NCI-H146 treated with DMSO at 0.1 percent for 48 hours (cell line): ENCODE results near the gene CCM2.
"Not testable (repeated sequence)": the region's sequence is repeated elsewhere in the genome, so short reads cannot be mapped to it uniquely, and the experiment has no call there.

Source experiments
- DNase-seq: peaks from one replicate; lab custom pipeline; 2025; ENCODE audit not compliant: unreplicated experiment; lab: John Stamatoyannopoulos, UW

CCM2 gene

GRCh38 chr7:45032421-45032820 lies 32.4 kb downstream of the CCM2 start:
- DNase-seq = no peak

DNA sequence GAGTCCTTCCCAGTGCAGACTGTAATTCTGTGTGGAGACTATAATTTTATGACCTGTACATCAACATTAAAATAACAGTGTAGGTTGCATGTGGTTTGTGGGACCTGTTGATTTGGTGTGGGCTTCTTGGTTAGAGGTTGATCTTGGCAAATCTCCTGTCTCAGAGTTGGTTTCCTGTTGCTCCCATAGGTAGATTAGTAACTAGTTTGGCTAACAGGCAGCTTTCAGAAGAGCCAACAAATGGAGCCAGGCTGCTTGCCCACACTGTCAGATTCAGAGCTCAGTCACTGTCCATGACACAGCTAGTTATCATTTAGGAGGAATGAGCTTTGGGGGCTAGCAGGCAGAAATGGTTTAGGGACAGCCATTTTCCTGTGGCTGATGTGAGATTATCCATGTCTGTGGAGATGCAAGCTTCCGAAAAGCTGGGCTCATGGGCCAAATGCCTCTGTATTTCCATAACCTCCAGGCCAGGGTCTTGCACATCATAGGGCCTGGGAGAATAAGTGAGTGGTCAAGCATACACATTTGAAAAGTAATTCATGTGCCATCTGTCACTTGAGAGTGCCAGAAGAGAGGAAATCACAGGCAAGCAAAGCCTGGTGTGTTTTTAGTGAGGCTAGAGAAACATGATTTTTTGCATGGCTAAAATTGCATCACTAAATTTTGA lies 33.4 kb downstream of the CCM2 start:
- DNase-seq = no peak

- DNase-seq = no peak
Measured at GRCh38 chr7:45033931-45034290, 33.9 kb downstream of the CCM2 start.

DNA sequence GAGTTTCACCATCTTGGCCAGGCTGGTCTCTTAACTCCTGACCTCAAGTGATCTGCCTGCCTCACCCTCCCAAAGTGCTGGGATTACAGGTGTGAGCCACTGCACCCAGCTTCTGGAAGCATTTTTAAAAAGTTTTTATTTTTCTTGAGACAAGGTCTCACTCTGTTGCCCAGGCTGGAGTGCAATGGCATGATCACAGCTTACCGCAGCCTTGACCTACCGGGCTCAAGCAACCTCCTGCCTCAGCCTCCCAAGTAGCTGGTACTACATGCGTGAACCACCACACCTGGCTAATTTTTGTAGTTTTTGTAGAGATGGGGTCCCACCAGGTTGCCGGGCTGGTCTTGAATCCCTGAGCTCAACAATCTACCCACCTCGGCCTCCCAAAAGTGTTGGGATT lies 34.7 kb downstream of the CCM2 start:
- not testable (repeated sequence) for DNase-seq

- no peak for DNase-seq
Measured at GRCh38 chr7:45035371-45035770, 35.4 kb downstream of the CCM2 start.

DNA sequence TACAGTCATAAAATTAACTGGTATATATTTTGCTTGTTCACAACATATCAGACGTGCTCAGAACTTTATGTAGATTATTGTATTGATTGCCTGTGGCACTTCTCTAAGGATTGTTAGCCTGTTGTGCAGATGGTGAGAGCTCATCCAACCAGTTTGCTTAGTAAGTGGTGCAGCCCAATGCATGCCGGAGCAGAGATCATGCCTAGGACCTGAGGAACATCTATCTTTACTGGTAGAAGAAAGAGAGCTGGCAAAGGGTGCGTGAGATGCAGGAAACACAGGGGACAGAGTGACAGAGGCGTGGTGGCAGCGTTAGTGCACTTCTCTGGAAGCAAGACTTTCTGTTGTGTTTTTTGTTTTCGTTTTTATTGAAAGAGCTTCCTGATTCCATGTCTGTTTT lies 35.9 kb downstream of the CCM2 start:
- DNase-seq = no peak

DNA sequence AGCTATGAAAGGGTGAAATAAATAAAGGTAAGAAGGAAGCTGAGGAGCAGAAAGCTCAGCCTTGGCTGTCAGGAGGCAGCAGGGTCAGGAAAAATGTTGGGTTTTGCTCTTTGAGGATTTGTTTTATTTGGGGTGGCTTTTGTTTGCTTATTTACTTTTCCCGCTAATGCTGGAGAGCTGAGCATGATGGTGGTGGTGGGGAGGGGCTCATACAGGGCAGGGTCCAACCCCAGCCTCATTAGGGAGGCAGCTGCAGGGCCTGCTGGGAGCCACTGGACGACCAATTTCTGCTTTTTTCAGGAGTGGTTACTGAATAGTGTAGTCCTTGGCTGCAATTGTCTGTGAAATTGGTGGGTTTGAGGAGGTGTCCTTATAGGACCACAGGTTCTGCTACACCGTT lies 36.3 kb downstream of the CCM2 start:
- DNase-seq = peak; percentile 13

GRCh38 chr7:45036796-45037195 lies 36.8 kb downstream of the CCM2 start:
- DNase-seq = no peak

DNA sequence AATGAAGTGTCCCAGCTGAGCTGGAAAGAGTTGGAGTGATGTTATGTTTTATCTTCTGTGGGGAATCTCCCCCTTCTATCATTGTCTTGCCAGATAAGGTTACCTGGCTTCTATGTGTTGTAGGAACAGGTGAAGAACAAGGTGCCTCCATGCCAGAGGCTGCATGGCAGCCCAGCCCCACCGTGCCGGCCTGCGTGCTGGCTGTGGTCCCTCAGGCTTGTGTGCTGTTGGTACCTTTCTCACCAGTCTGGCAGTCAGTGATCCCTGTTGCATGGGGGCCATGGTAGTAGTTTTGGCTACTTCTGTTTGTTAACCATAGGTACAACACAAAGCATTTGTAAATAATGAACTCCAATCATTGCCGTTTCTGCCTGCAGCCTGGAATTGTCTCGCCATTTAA lies 37.9 kb downstream of the CCM2 start:
- no peak for DNase-seq

DNA sequence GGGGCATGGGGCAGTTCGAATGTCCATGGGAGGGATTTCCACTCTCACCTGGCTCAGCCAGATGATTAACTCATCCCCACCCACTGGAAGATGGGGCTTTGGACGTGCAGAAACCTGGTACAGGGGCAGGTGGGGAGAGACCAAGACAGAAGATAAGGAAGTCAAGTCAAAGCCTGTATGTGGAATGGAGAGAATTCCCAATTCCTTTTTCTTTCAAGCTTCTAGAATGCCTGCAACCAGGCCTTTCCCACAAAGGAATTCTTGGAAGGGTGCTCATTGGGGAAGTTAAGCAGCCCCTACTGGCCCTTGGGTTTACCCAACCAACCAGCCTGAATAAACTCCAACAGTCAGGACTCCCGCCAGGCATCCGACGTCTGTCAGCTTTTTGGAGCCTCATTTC lies 39.1 kb downstream of the CCM2 start:
- no peak for DNase-seq

DNA sequence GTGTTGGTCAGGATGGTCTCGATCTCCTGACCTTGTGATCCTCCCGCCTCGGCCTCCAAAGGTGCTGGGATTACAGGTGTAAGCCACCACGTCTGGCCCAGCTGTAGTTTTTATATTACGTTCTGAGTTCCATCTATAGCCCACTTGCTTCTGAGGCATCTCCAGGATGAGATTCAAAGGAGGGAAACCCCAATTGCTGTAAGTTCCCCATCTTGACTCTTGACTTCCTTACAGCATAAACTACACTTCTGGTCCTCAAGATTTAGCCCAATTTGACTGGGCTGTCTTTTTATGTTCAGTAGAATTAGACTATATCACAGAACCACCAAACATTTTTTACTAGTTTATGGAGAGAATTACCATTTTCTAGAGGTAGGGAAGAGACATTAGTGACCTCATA lies 44.3 kb downstream of the CCM2 start:
- DNase-seq = no peak

DNA sequence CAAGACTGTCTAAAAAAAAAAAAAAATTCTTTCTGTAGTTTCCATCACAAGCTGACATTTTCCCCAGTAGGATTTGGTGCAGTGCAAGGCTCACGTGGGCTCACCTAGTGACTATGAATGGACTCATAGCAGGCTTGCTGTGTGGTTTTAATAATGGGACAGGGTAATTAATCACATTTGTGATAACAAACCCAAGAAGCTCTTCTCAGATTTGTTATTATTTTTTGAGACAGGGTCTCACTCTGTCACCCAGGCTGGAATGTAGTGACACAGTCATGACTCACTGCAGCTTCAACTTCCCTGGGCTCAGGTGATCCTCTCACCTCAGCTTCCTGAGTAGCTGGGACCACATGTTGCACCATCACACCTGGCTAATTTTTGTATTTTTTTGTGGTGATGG lies 48.7 kb downstream of the CCM2 start:
- no peak for DNase-seq

DNA sequence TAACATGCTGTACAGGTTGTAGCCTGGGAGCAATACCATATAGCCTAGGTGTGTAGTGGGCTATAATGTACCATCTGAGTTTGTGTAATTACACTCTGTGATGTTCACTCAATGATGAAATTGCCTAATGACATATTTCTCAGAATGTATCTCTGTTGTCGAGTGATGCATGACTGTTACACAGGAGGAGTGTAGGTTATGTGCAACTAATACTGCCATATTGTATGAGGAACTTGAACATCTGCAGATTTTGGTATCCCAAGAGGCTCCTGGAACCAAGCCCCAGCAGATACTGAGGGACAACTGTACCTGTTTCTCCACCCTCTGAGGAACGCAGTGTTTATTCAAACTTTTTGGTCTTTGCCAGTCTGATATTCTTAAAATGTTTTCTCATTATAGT lies 50.2 kb downstream of the CCM2 start:
- no peak for DNase-seq

DNA sequence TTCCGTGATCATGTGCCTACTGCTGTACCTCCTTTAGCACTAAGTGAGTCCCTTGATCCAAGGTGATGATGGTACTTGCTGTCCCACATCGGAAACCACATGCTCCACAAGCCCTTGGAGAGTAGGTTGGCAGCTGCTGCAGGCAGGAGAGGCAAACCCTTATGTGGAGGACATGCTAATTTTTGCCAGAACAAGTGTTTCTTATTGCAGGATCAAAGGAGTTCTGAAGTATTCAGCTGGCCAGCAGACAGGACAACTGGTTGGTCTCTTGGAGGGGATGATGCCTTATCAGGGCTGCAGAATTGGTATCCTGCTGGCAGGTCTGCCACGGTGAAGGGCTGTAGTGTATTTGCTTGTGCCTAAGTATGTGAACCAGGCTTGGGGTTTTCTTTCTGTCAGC lies 52.0 kb downstream of the CCM2 start:
- no peak for DNase-seq

- DNase-seq = no peak
Measured at GRCh38 chr7:45053401-45053800, 53.4 kb downstream of the CCM2 start.

GRCh38 chr7:45053941-45054340 lies 53.9 kb downstream of the CCM2 start:
- no peak for DNase-seq

DNA sequence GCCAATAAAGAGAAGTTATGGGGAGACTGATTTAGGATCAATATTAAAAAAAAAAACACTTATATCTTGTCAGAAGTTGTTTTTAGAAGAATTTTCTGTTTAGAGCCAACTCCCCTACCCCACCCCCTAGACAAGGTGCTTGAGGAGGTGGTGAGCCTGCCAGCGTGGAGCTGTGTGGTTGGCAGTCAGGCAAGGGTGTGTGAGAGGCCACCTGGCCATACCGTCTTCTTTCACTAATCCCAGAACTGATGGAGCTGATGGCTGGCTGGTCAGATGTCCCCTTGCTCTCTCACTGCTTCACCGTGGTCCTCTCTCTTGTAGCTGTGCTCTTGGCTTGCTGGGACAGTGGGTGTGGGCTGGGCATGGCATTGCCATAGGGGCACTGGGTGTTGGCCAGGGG lies 54.4 kb downstream of the CCM2 start:
- DNase-seq = no peak

DNA sequence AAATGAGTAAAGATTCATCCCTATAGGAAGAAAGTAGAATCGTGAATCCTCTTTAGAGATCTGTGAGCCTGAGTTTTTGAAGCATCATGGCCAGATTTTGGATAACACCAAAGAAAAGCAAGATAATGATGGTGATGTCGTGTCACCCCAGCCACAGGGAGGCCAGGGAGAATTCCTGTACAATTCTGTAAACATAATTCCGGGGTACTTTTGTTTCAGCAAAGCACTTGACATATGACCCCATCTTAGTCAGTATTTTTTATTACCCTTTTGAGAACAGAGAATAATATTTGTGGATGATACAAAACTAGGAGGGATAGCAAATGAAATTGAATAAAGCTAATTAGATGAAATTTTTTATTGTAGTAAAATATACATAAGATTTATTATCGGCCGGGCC lies 55.0 kb downstream of the CCM2 start:
- no peak for DNase-seq

DNA sequence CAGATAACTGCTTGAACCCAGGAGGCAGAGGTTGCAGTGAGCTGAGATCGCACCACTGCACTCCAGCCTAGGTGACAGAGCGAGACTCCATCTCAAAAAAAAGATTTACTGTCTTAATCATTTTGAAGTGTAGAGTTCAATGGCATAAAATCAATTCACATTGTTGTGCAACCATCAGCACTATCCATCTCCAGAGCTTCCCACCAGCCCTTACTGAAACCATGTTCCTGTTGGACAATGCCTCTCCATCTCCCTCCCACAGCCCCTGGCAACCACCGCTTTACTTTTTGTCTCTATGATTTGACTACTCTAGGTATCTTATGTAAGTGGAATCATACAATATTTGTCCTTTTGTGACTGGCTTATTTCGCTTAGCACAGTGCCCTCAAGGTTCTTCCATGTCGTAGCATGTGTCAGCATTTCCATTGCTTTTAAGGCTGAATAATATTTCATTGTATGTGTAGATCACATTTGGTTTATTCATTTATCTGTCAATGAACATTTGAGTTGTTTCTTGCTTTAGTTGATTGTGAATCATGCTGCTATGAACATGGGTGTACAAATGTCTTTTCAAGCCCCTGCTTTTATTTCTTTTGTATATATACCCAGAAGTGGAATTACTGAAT lies 55.7 kb downstream of the CCM2 start:
- no peak for DNase-seq

- DNase-seq = no peak
Measured at GRCh38 chr7:45057878-45058277, 57.9 kb downstream of the CCM2 start.

DNA sequence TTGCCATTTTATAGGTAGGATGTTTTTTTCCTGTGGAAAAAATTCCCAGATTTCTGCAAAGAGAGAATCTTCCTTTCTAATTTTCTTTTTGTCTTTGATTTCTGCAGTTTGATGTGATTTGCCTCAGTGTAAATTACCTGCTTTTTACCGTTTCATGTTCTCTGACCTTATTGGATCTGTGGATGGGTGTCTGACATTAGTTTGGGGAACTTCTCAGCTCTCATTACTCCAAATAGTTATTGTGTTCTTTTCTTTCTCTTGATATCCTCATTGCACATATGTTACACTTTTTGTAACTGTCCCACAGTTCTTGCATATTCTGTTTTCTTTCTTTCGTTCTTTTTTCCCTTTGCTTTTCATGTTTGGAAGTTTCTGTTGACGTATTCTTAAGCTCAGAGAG lies 60.3 kb downstream of the CCM2 start:
- no peak for DNase-seq

- no peak for DNase-seq
Measured at GRCh38 chr7:45061352-45061751, 61.4 kb downstream of the CCM2 start.

- DNase-seq = no peak
Measured at GRCh38 chr7:45061806-45062425, 61.9 kb downstream of the CCM2 start.
